Stimulated activated CD8-positive, alpha-beta memory T cell treated with anti-CD3 and anti-CD28 coated beads, Interleukin-15, amount 100 ng/mL, for 48 hours (primary cell): ENCODE measurements around the gene ETFBKMT.
"Not testable (repeated sequence)": the region's sequence is repeated elsewhere in the genome, so short reads cannot be mapped to it uniquely, and the experiment has no call there.

Experiments
- DNase-seq, 2 donors: peaks; one replicate each; pipeline ENCODE4 v3.0.0-alpha.2; 2020; ENCODE audit warnings: low read depth in 2 of 2

Gene ETFBKMT

DNA sequence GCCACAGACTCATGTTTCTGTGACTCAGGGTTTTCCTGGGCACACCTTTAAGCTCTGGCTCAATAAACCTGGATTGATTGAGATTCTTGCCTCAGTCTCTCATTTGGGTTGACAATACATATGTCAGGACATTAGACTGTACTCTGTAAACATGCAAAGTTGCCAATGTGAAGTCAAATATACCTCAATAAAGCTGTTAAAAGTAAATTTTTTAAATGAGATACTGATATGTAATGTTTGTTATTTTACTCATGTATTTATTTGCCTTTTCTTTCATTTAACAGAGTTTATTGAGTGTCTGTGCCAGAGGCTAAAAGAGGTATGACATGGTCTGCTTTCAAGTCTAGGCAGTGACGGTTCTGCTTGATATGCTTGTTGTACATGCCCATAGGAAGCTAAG is 3.7 kb upstream of the ETFBKMT start:
- no peak for DNase-seq

DNA sequence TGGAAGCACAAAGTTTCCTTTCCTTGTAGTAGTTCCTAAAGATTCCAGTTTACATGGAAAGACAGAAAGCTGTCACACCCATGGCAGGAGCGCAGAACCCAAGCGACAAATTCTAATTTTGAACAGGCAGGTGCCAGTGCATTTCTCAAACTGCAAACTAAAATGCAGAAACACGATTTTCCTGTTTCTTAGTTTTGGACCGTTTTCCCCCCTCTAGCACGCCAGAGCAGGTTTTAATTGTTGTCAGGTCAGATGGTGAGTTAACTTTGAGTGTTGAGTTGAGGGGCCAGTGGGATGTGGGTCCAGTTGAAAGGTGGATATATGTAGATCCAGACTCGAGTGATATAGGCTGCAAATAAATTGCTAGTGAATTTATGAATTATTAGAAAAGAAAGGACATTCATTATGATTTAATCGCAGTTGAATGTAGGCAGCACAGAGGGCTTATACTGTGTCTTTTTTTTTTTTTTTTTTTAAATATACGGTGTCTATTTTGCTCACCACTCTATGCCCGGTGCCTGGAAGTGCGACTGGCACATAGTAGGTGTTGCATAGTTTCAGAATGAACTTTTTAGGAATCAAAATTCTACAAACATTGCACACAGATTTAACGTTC is 909 bp upstream of the ETFBKMT start:
- no peak for DNase-seq

DNA sequence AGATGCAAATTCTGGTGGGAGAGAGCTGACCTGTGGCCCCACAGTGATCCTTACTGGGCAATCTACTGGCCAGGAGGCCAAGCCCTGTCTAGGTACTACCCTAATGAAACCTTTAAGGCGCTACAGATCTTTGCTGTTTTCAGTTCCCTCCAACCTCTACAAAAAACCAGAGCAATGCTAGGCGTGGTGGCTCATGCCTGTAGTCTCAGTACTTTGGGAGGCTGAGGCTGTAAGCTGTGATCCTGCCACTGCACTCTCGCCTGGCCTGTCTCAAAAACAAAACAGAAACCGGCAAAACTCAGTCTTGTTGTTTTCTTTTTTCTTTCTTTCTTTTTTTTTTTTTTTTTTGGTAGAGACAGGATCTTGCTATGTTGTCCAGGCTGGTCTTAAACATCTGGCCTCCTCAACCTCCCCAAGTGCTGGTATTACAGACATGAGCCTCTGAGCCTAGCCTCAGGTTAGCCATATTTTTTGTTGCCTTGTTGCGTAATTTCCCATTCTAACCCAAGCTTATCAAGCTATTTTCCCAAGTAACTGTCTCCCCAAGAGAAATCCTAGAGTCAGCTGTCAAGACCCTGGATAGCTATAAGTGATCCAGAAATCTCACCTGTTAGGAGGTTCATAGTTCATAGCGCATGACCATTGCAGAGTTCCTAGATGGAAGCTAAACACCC is 2.8 kb downstream of the ETFBKMT start:
- no peak for DNase-seq

DNA sequence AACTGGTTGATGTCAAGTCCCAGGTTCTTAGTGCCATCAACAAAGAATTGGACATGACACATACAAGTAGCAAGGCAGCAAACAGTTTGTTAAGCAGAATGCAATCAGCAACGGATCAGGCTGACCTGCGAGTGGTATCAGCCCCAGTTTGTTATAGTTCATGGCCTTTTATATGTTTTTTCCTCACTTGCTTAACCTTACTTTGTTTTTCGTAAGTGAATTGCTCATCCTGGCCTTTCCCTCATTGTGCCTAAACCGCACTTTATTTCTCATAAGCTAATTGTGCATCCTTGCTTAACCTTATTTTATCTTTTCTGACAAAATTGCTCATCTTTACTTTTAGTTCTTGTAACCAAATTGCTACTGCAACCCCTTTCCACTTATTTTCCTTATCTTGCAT is 4.1 kb downstream of the ETFBKMT start:
- DNase-seq, result no peak

DNA sequence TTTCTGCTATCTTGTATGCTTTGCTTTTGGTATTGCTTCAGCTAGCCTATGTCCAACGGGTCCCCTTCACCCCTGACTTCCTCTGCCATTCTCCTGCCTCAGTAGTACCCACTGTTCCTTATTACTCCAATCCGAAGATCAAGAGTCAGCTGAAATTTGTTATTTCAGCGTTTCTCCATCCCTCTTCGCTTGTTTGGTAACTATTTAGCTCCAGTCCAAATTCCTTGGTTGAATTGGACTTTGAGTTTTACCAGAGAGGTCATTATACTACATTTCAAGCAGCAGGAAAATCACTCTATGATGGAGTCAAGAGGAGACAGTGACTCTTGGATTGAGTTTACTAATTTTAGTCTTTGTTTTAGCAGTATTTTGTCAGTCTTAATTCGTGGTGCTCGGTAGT is 4.5 kb downstream of the ETFBKMT start:
- no peak for DNase-seq

DNA sequence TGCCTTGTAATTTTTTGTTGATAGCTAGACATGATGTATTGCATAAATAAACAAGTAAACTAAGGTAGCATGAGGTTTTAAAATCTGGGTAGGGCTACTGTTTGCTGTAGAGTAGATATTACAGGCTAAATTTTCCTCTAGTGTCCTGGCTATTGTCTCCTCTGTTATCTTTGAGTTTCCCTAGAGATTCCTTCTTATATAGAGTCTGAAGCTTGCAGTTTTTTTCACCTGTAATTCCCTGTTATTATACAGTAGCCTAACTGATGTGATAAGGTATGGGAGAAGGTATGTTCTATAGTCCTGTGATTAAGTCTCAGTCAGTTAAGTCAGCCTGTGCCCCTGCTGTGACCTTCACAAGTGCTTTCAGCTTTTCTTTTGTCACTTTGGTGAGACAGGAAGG is 9.5 kb downstream of the ETFBKMT start:
- DNase-seq, result no peak

DNA sequence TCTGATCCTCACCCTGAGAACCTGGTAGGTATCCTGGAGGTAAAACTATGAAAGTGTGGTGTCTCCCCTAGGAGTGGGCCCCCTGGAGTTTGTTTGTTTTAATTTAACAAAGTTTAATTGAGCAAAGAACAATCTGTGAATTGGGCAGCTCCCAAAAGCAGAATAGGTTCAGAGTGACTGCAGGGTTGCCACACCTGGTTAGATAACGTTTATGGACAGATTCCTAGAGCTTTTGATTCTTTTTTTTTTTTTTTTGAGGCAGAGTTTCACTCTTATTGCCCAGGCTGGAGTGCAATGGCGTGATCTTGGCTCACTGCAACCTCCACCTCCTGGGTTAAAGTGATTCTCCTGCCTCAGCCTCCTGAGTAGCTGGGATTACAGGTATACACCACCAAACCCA is 10.1 kb downstream of the ETFBKMT start:
- not testable (repeated sequence) for DNase-seq

DNA sequence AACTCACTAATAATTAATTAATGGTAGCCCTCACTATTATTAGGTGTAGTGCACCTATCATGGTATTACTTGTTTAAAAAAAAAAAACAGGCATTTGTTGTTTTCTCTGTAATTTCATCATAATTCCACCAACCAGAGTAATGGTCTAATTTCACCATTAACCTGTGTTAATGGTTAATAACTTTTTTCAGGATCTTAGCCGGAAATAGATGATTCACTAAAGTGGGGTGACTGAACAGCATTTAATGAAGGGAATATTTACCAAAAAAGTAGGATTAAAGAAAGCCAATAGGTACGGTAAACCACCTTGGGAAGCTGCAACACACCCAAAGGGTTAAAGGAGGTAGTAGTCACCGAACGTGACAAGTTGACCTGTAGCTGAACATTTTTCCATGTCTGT is 13.0 kb downstream of the ETFBKMT start:
- no peak for DNase-seq

DNA sequence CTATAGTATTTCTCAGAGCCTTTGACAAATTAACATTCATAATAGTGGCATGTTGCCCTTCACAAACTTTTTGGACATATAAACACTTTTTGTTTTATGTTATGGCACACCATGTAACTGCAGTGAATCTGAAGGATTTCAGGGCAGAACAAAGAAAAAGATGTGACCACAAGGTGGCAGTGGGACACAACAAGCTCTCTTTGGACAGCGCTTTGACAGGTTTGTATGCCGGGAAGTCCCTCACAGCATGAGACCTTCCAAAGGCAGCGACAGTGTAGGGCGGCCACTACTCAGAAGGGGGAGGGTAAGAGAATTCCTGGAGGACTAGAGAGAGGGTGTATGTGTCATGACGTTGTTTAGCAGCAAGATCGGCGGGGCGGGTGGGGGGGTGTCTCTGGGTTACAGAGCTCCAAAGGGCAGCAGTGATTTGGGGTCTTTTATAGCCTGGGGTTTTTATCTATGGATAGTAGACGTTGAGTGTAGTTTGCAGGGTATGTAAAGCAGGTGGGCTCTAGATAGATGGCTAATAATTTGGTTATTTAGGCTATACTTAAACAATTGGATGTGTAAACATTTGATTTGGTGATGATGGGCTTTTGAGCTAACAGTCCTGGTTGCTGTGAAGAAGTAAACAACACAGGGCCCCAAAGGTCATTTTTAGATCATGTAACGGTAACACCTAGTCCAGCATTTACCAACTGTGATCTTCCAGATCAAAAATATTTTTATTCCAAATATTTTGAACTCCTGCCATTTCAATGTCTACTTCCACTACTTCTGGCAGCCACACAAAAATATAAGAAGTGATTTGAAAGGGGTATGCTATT is 22.9 kb downstream of the ETFBKMT start:
- DNase-seq, result peak; percentile 30 to 34

DNA sequence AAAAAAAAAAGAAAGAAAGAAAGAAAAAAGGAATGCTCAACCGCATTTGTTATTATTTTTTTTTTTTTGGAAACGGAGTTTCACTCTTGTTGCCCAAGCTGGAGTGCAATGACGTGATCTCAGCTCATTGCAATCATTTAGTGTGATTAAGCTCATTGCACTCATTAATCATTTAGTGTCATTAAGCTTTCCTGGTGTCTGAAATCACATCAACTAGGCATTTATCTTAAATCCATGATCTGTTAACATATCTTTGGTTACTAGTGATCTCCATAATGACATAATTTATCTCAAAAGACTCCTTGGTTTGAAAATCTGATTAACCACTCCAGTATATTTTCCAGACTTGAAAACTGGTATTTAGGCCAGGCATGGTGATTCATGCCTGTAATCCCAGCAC is 26.3 kb downstream of the ETFBKMT start:
- no peak for DNase-seq

DNA sequence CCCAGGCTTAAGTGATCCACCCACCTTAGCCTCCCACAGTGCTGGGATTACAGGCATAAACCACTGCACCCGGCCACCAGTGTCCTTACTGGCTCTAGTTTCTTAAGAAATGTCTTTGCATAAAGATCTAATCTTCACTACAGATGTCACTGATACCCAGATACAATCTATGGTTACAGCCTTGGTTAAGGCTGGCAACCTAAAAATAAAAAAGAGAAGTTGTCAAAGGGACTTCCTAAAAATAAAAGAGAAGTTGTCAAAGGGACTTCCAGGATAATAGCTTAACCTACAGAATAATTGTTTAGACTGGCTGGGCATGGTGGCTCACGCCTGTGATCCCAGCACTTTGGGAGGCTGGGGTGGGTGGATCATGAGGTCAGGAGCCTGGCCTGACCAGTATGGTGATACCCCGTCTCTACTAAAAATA is 27.6 kb downstream of the ETFBKMT start:
- no peak for DNase-seq

DNA sequence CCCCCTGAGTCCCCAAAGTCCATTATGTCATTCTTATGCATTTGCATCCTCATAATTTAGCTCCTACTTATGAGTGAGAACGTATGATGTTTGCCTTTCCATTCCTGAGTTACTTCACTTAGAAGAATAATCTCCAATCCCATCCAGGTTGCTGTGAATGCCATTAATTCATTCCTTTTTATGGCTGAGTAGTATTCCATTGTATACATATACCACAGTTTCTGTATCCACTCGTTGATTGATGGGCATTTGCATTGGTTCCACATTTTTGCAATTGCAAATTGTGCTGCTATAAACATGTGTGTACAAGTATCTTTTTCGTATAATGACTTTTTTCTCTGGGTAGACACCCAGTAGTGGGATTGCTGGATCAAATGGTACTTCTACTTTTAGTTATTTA is 30.4 kb downstream of the ETFBKMT start:
- not testable (repeated sequence) for DNase-seq

DNA sequence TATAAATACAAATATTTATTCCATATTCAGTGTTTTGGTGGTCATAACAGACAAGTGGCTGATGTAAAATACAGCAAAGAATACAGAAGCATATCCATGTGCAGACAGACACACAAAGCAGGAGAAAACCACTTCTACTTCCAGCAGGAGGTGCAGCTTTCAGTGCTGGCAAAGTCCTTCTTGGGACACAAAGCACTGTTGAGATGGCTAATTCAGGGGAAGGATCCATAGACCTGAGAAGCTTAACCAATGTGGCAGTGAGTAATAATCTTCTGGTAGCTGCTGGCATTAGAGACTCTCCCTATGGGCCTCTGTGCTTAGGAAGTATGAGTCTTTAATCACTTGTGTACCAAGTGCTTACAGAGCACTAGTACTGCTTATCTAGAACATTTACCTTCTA is 42.6 kb downstream of the ETFBKMT start:
- DNase-seq, result no peak

DNA sequence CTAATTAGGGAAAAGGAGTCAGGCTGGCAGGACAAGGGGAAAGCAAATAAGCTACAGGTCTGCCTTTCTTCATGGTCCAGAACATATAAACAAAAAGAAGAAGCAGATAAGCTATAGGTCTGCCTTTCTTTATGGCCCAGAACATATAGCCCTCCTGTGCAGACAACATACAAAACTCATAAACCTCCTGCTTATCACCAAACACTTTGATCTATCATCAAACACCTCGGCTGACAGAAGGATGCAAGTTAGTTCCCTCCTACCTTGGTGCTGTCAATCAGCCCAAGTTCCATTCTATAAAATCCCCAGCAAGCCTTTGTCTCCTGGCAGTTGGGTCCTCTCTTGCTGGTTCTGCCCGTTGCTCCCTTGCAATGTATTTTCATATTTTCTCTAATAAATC is 46.1 kb downstream of the ETFBKMT start:
- no peak for DNase-seq

DNA sequence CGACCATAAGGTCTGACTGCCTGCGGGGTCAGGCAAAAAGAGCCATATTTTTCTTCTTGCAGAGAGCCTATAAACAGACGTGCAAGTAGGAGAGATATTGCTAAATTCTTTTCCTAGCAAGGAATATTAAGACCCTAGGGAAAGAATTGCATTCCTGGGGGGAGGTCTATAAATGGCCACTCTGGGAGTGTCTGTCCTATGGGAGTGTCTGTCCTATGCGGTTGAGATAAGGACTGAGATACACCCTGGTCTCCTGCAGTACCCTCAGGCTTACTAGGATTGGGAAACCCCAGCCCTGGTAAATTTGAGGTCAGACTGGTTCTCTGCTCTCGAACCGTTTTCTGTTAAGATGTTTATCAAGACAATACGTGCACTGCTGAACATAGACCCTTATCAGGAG is 48.6 kb downstream of the ETFBKMT start:
- not testable (repeated sequence) for DNase-seq

DNA sequence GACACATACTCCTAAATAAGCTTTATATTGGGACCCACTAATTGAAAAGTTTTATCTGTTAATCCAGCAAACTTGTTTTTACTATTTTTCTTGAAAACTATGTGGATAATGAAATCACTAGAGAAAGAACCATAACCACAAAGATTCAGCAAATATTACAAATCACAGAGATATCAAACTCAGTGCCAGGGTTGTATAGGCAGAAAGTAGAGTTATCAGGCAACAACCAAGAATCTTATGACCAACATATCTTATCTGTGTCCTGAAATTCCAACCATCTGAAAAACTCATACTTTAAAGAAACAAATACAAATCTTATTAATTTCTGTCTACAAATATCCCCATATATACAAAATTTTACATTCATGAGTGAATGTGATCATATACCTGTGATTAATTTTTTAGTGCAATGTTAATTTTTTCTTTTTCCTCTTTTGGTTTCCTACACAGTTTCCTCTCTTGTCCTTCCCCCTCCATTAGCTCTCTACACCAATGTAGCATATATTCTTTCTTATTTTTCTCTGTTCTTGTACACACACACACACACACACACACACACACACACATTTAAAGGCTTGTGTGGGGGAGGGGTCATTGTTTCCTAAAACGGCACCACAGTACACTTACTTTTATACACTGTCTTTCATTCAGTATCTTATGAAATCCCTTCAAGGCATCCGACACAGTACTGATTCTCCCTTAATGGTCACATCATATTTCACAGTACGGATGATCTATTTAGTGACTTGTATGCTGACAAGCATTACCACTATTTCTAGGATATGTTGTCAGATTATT is 50.7 kb downstream of the ETFBKMT start:
- DNase-seq, result no peak

DNA sequence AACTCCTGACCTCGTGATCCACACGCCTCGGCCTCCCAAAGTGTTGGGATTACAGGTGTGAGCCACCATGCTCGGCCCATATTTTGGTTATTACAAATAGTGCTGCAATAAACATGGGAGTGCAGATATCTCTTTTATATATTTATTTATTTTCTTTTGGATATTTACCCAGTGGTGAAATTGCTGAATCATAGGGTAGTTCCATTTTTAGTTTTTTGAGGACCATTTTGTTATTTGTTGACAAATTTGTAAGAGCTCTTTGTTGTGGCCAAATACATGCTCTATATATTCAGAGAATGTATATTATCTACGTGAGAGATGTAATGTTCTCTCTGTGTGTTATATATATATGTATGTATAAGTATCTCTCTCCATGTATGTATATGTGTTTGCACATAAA is 53.4 kb downstream of the ETFBKMT start:
- DNase-seq, result no peak

DNA sequence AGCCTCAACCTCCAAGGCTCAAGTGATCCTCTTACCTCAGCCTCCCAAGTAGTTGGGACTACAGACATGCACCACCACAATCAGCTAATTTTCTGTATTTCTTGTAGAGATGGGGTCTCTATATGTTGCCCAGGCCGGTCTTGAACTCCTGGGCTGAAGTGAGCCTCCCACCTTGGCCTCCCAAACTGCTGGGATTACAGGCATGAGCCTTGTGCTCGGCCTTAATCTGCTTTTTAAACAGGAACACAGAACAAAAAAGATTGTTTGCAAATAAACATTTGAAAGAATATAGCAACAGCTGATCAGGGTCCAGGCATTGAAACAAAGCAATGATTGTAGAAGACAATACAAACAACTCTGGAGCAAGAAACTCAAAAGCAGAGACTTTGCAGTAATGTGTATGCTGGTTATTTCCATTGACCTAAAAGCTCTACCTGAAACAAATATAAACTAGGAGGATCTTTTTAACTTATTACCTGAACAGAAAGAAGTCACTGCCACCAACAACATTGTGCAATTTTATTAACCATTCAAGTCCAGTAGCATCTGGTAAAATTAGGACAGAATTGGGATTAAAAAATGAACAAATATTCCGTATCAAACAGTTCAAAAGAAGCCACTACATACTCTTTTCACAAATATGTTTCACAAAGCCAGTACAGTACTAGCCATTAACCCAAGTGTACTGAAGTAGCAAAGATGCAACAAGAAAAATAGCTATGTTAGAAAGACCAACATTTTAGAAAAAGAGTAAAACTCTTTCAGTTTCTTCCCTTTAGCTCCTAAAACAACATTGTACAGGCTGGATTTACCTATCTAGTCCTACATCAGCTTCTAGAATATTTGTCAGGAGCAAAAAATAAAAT is 55.2 kb downstream of the ETFBKMT start:
- no peak for DNase-seq

DNA sequence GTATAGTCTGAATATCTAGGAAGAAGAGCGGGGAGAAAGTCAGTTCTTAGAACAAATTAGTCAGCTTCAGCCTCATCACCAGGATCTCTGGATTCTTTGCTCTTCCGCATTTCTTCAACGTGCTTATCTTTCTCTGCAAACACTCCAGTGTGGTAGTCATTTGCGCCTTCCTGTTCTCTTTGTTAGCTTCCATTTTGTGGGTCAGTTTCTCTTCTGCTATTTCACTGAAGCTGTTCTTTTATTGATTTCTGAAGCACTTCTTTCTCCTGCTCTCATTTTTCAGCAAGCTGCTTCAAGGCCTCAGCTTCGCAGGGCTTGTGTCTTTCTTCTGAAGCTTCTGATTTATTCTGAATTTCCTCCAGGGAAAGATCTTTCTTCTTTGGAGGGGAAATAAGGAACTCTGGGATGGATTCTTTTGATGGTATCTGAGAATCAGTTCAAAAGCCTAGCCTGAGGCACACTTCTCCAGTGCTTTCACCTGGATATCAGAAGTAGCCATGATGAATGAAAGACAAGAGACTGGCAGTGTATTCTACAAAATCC is 55.9 kb downstream of the ETFBKMT start:
- DNase-seq, result no peak

DNA sequence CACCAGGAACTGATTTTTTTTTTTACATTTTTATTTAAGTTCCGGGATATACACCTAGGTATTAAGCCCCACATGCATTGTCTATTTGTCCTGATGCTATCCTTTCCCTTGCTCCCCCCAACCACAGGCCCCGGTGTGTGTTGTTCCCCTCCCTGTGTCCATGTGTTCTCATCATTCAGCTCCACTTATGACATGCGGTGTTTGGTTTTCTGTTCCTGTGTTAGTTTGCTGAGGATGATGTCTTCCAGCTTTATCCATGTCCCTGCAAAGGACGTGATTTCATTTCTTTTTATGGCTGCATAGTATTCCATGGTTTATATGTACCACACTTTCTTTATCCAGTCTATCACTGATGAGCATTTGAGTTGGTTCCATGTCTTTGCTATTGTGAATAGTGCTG is 57.5 kb downstream of the ETFBKMT start:
- DNase-seq, result not testable (repeated sequence)
